ENCODE results near the gene SLC5A9.

The SLC5A9 gene

GRCh38 chr1:48187969-48188563, 34.5 kb upstream of the SLC5A9 start:
- TF ChIP-seq, protein P1, sequence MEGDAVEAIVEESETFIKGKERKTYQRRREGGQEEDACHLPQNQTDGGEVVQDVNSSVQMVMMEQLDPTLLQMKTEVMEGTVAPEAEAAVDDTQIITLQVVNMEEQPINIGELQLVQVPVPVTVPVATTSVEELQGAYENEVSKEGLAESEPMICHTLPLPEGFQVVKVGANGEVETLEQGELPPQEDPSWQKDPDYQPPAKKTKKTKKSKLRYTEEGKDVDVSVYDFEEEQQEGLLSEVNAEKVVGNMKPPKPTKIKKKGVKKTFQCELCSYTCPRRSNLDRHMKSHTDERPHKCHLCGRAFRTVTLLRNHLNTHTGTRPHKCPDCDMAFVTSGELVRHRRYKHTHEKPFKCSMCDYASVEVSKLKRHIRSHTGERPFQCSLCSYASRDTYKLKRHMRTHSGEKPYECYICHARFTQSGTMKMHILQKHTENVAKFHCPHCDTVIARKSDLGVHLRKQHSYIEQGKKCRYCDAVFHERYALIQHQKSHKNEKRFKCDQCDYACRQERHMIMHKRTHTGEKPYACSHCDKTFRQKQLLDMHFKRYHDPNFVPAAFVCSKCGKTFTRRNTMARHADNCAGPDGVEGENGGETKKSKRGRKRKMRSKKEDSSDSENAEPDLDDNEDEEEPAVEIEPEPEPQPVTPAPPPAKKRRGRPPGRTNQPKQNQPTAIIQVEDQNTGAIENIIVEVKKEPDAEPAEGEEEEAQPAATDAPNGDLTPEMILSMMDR (IDR thresholded peaks at IDR 0.05; ENCODE audit: control insufficient read depth, extremely low read depth, insufficient read depth): no peak
- H3K4me3 ChIP-seq (ENCODE audit: low read depth, low read length): no peak overlapping the region
- no peak for DNase-seq (ENCODE audit: low read depth)

DNA sequence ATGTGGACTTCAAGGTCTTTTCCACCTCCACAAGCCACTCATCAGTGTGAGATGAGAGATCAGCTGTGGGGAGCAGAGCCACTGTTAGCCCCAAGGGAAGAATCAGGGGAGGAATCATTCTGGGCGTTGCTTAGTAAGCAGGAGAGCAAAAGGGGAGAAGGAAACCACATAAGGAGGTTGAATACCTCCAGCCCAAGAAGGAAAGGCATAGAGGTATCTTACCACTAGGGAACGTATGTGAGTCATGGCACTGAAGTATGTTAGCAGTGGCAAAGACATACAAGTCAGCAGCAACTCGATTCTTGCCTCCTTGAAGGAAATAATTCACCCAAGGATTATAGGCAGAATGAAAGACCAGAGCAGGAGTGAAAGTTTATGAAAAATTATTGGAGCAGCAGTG, 31.6 kb upstream of the SLC5A9 start:
- no peak overlapping the region for H3K4me3 ChIP-seq (ENCODE audit: low read depth, low read length)
- TF ChIP-seq, protein P1 (IDR thresholded peaks at IDR 0.05; ENCODE audit: control insufficient read depth, extremely low read depth, insufficient read depth): no peak
- no peak for DNase-seq (ENCODE audit: low read depth)

DNA sequence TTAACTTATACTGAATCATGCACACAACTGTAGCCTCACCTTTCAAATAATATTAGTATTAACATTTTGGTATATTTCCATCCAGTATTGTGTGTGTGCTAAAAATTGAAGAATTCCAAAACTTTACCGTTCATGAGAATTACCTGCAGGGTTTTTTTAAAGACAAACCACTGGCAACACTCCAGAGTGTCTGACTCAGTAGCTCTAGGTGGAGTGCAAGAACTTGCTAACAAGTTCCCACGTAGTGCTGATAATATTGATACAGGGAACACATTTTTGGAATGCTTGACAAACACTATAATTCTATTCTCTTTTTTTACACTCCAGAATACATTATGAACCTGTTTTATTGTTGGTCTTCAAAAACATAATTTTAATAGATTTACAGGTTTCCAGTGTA, 27.7 kb upstream of the SLC5A9 start:
- TF ChIP-seq, protein P1 (IDR thresholded peaks at IDR 0.05; ENCODE audit: control insufficient read depth, extremely low read depth, insufficient read depth): no peak
- no peak overlapping the region for H3K4me3 ChIP-seq (ENCODE audit: low read depth, low read length)
- DNase-seq (ENCODE audit: low read depth): no peak

DNA sequence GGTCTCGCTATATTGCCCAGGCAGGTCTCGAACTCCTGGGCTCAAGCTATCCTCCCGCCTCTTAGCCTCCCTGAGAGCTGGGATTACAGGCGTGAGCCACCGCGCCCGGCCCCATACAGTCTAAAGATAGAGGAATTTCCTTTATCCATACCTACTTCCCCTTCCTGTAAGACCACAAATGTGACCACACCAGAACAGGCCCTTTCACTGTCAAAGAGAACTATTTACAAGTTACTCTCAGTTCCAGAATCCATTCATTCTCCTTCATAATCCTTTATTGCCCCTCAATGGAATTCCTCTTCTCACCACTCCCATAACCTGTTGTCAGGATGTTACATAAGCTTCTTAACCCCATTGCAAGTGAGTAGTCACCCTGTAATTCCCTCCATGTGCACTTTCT, 26.3 kb upstream of the SLC5A9 start:
- no peak for DNase-seq (ENCODE audit: low read depth)
- TF ChIP-seq, protein P1 (IDR thresholded peaks at IDR 0.05; ENCODE audit: control insufficient read depth, extremely low read depth, insufficient read depth): no peak
- no peak overlapping the region for H3K4me3 ChIP-seq (ENCODE audit: low read depth, low read length)

DNA sequence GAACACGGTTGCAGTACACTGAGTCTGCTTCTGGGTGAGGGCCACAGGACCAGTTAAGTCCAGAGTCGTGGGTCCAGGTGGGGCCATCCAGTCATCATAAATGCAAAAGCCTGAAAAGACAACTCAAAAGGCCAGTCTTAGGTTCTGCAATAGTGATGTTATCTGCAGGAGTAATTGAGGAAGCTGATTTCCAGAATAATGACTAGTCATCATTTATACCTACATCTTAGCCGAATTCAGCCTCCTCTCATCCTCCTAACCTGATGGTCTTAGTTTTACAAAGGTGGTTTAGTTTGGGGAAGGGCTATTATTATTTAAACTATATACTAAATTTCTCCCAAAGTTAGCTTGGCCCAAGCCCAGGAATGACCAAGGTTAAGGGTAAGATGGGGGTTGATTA, 23.5 kb upstream of the SLC5A9 start:
- TF ChIP-seq, protein P1 (IDR thresholded peaks at IDR 0.05; ENCODE audit: control insufficient read depth, extremely low read depth, insufficient read depth): no peak
- DNase-seq (ENCODE audit: low read depth): no peak
- H3K4me3 ChIP-seq (ENCODE audit: low read depth, low read length): no peak overlapping the region

DNA sequence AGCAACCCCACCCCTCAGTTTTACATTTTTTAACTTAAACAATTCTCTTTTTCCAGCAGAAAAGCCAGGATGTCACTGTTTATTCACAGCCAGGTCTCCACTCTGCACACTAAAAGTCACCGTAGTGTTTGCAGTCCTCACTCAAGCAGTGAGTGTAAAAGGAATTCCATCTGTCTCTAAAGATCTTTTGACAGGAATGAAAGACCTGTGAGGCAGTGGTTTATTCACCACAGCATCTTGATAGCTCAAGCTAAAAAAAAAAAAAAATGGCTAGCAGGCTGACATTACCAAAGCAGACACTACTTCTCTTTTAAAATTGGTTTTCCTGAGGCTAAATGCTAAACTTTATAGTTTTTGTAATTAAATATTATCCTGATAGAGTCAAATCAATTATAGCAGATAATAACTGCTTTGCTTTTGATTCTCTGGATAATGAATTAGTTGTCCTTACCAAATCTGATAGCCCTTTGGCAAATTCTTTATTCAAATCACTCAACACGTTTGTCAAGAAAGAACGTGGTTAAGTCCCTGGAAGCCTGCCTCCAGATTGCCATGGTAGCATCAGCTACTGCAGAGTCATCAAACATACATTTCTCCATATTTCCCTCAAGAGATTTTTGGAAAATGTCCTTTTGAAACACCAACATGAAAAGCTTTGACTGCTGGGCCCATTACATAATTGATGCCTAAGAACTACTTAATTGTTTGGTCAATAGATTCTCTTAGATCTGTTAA, 22.2 kb upstream of the SLC5A9 start:
- no peak for DNase-seq (ENCODE audit: low read depth)
- TF ChIP-seq, protein P1 (IDR thresholded peaks at IDR 0.05; ENCODE audit: control insufficient read depth, extremely low read depth, insufficient read depth): no peak
- H3K4me3 ChIP-seq (ENCODE audit: low read depth, low read length): no peak overlapping the region
